Gastroesophageal sphincter (tissue), 4 donors: ENCODE results near the gene DCST1. TPM values are rescaled to one million over a fixed set of nuclear protein-coding genes. Genes with fewer than 3 reads are reported as not detected.

Experiments used
- ATAC-seq: fragments of 150-250 bp; one replicate; pipeline ENCODE4 v1.9.1; 2016; ENCODE audit warnings: mild to moderate bottlenecking, moderate library complexity
- H3K27ac ChIP-seq, 4 donors: fragments of 200-600 bp; sonication (generic) in 3 of 4; 1 replicate in 3 of 4; 2 replicates in 1 of 4; pipeline ENCODE4 v1.5.1; 2016 to 2019
- H3K27me3 ChIP-seq: fragments of 200-600 bp; sonication (generic); one replicate; pipeline ENCODE4 v1.5.1; 2019
- H3K36me3 ChIP-seq, 2 donors: fragments of 200-600 bp; sonication (generic); one replicate each; pipeline ENCODE4 v1.5.1; 2019; ENCODE audit warnings: control low read depth in 1 of 2
- H3K4me1 ChIP-seq, 3 donors: fragments of 200-600 bp; sonication (generic); 1 replicate in 2 of 3; 2 replicates in 1 of 3; pipeline ENCODE4 v1.5.1; 2016 to 2019; ENCODE audit warnings: control low read depth in 2 of 3
- H3K4me3 ChIP-seq, 2 donors: fragments of 200-600 bp; sonication (generic); one replicate each; pipeline ENCODE4 v1.5.1; 2019; ENCODE audit warnings: mild to moderate bottlenecking in 1 of 2, moderate library complexity in 1 of 2
- H3K9me3 ChIP-seq, 3 donors: fragments of 200-600 bp; sonication (generic); one replicate each; pipeline ENCODE4 v1.5.1; 2017 to 2019; ENCODE audit warnings: control low read depth in 2 of 3
- CTCF ChIP-seq, 4 experiments: fragments of 200-600 bp in 2 of 4; fragments of 450-650 bp in 2 of 4; sonication (generic) in 1 of 4; IDR thresholded peaks; one replicate each; pipeline ENCODE4 v1.5.1; 2017 to 2019; ENCODE audit warnings: antibody characterized with exemption in 4 of 4, mild to moderate bottlenecking in 2 of 4, moderate library complexity in 2 of 4
- EP300 ChIP-seq: sonication (generic); formaldehyde crosslinking; IDR thresholded peaks from one replicate; pipeline ENCODE4 v1.6.1; 2017; ENCODE audit warnings: antibody characterized with exemption, mild to moderate bottlenecking
- POLR2A ChIP-seq, 2 donors: fragments of 450-650 bp; IDR thresholded peaks; one replicate each; pipeline ENCODE4 v1.6.1; 2017; ENCODE audit warnings: antibody characterized with exemption in 2 of 2, mild to moderate bottlenecking in 2 of 2, moderate library complexity in 1 of 2
- POLR2AphosphoS5 ChIP-seq: sonication (generic); formaldehyde crosslinking; IDR thresholded peaks from one replicate; pipeline ENCODE4 v1.6.1; 2017; ENCODE audit warnings: antibody characterized with exemption
- WGBS, 2 donors: methylation state at CpG; one replicate each; pipeline ENCODE4 v1.1.5; 2018; ENCODE audit warnings: low coverage in 1 of 2; 5-methylcytosine and 5-hydroxymethylcytosine counted together
- total RNA-seq, 4 donors: library from RNA; depleted of rRNA; stranded (reverse); fragments of >200 nt; gene quantifications; one replicate each; pipeline ENCODE4 v1.1.0, GENCODE V29; 2016

Gene DCST1
- total RNA-seq, 4 donors from 2014 or later: not detected

- H3K27me3 ChIP-seq: peaks cover 60% of the 10 kb centered on the region
- H3K27ac ChIP-seq: no peak overlapping the region
- no peak for ATAC-seq
- H3K9me3 ChIP-seq: no peaks in the 10 kb centered on the region
- TF ChIP-seq CTCF (IDR thresholded peaks at IDR 0.05): no peak
- no peak for TF ChIP-seq EP300
- no peak for TF ChIP-seq POLR2A (IDR thresholded peaks at IDR 0.05)
- TF ChIP-seq POLR2AphosphoS5: no peak
- peaks cover 11 to 81% (median 60%) of the 10 kb centered on the region in 3 donors for H3K4me1 ChIP-seq
- peak overlapping the region in 1 of 2 donors; percentile 34 for H3K4me3 ChIP-seq
- WGBS, 2 donors: 5 to 10% methylated on average over 4 to 8 of the region's 36 CpGs
- no peaks in the 10 kb centered on the region for H3K36me3 ChIP-seq
Observed at GRCh38 chr1:155082301-155083051, 48.9 kb downstream of the DCST1 start.

GRCh38 chr1:155083052-155083541, 49.5 kb downstream of the DCST1 start:
- Histone ChIP-seq H3K4me3 (no peak overlapping the region), H3K36me3 (no peaks in the 10 kb centered on the region), H3K4me1 (peaks cover 11 to 80% (median 60%) of the 10 kb centered on the region in 3 donors), H3K27ac (no peak overlapping the region), H3K9me3 (no peaks in the 10 kb centered on the region), H3K27me3 (peaks cover 60% of the 10 kb centered on the region)
- 40% methylated on average over 1 of the region's 6 CpGs; no CpG with 5 or more reads in 1 of the 2 donors for WGBS, 2 donors
- TF ChIP-seq POLR2A (IDR thresholded peaks at IDR 0.05) (no peak), CTCF (IDR thresholded peaks at IDR 0.05) (no peak), POLR2AphosphoS5 (no peak)
- no peak for ATAC-seq

GRCh38 chr1:155083865-155084721, 50.5 kb downstream of the DCST1 start:
- 28 to 49% methylated on average over 6 to 14 of the region's 21 CpGs for WGBS, 2 donors
- Histone ChIP-seq H3K36me3 (no peaks in the 10 kb centered on the region), H3K9me3 (no peaks in the 10 kb centered on the region), H3K4me1 (peaks cover 11 to 70% (median 53%) of the 10 kb centered on the region in 3 donors), H3K4me3 (peak overlapping the region in 1 of 2 donors; percentile 68), H3K27ac (peak overlapping the region in 2 of 4 donors; percentile 90 to 91), H3K27me3 (peaks cover 55% of the 10 kb centered on the region)
- TF ChIP-seq POLR2A (IDR thresholded peaks at IDR 0.05) (no peak), EP300 (no peak), POLR2AphosphoS5 (no peak), CTCF (IDR thresholded peaks at IDR 0.05) (no peak)
- ATAC-seq: no peak

- WGBS, 2 donors: 0% methylated on average over 4 of the region's 67 CpGs; no CpG with 5 or more reads in 1 of the 2 donors
- H3K9me3 ChIP-seq: no peaks in the 10 kb centered on the region
- peaks cover 11 to 62% (median 45%) of the 10 kb centered on the region in 3 donors for H3K4me1 ChIP-seq
- H3K27me3 ChIP-seq: peaks cover 46% of the 10 kb centered on the region
- H3K4me3 ChIP-seq: peak overlapping the region; percentile 43 to 68
- no peaks in the 10 kb centered on the region for H3K36me3 ChIP-seq
- ATAC-seq: peak; percentile 89
- H3K27ac ChIP-seq: peak overlapping the region; percentile 60 to 91 (median 90)
- TF ChIP-seq CTCF (IDR thresholded peaks at IDR 0.05): peak in 3 of 4 experiments; percentile 96 to 99 (median 98)
- TF ChIP-seq EP300: no peak
- peak; percentile 53 for TF ChIP-seq POLR2AphosphoS5
- no peak for TF ChIP-seq POLR2A (IDR thresholded peaks at IDR 0.05)
Observed at GRCh38 chr1:155084722-155085503, 51.3 kb downstream of the DCST1 start.
